HEK293T (cell line): ENCODE results near the gene STEAP3.

Experiments used
- ARNT ChIP-seq: fragments of 450-650 bp; IDR thresholded peaks from 2 replicates; pipeline ENCODE4 v1.6.1; 2017; ENCODE audit warnings: mild to moderate bottlenecking
- BHLHE40 ChIP-seq: fragments of 450-650 bp; IDR thresholded peaks from 2 replicates; pipeline ENCODE4 v1.6.1; 2016; ENCODE audit warnings: mild to moderate bottlenecking, moderate library complexity, borderline replicate concordance
- FOXA1 ChIP-seq: fragments of 450-650 bp; IDR thresholded peaks from 2 replicates; pipeline ENCODE4 v1.6.1; 2016; ENCODE audit warnings: mild to moderate bottlenecking
- FOXK2 ChIP-seq: fragments of 450-650 bp; IDR thresholded peaks from 2 replicates; pipeline ENCODE4 v1.6.1; 2016; ENCODE audit warnings: mild to moderate bottlenecking
- HDGF ChIP-seq: fragments of 450-650 bp; IDR thresholded peaks from 2 replicates; pipeline ENCODE4 v1.6.1; 2017; ENCODE audit warnings: antibody characterized with exemption, borderline replicate concordance
- NFRKB ChIP-seq: fragments of 450-650 bp; IDR thresholded peaks from 2 replicates; pipeline ENCODE4 v1.6.1; 2016; ENCODE audit warnings: mild to moderate bottlenecking, moderate library complexity
- SP1 ChIP-seq: fragments of 450-650 bp; IDR thresholded peaks from 2 replicates; pipeline ENCODE4 v1.6.1; 2017
- SUZ12 ChIP-seq: fragments of 450-650 bp; IDR thresholded peaks from 2 replicates; pipeline ENCODE4 v1.6.1; 2016; ENCODE audit warnings: mild to moderate bottlenecking
- TARDBP ChIP-seq: fragments of 450-650 bp; IDR thresholded peaks from 2 replicates; pipeline ENCODE4 v1.6.1; 2016

DNA sequence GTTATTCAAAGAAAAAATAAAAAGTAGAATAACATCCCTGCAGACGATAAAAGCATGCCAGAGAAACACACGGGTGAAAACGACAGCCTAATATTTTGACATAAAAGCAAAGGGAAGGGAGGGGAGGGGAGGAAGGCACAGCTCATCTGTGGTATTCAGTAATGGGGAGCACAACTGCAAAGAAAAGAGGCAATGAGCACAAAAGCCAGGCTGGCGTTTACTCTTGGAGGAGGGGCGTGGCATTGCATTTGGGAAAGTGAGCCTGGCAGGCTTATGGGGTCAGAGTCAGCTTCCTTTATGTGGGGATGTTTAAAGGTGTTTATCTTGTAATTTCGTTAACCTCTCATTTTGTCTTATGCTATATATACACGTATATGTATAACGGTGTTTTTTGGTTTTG lies 53.2 kb downstream of the STEAP3 start:
- TF ChIP-seq SP1 = no peak
- no peak for TF ChIP-seq FOXK2
- no peak for TF ChIP-seq TARDBP
- no peak for TF ChIP-seq ARNT
- TF ChIP-seq SUZ12 = no peak
- no peak for TF ChIP-seq NFRKB
- no peak for TF ChIP-seq HDGF
- no peak for TF ChIP-seq FOXA1
- no peak for TF ChIP-seq BHLHE40
